GM23338 (cell line): ENCODE measurements around the gene PRUNE2. TPM values are rescaled to one million over a fixed set of nuclear protein-coding genes. Genes with fewer than 3 reads are reported as not detected.

Experiments used
- ATAC-seq: fragments of 200-7000 bp; cut with Tn5 transposase; 3 replicates; pipeline ENCODE4 v1.9.1; 2020
- DNase-seq: peaks from one replicate; pipeline ENCODE4 v3.0.0-alpha.2; 2015; ENCODE audit warnings: low spot score
- H2AFZ ChIP-seq: fragments of 200-600 bp; sonication (generic); 2 replicates; pipeline ENCODE4 v1.8.0; 2016; ENCODE audit warnings: antibody characterized with exemption, mild to moderate bottlenecking, moderate library complexity
- H3F3A ChIP-seq: fragments of 200-600 bp; sonication (generic); replicated peaks from 2 replicates; pipeline ENCODE4 v1.8.0; 2017; ENCODE audit warnings: antibody characterized with exemption, mixed run types, low read depth
- H3K27ac ChIP-seq: fragments of 200-600 bp; sonication (generic); 2 replicates; pipeline ENCODE4 v1.6.1; 2016; ENCODE audit warnings: low read depth
- H3K27me3 ChIP-seq: fragments of 200-600 bp; sonication (generic); 2 replicates; pipeline ENCODE4 v1.8.0; 2016; ENCODE audit warnings: mild to moderate bottlenecking, mixed run types, moderate library complexity; ENCODE audit not compliant: insufficient read depth
- H3K36me3 ChIP-seq: fragments of 200-600 bp; sonication (generic); 2 replicates; pipeline ENCODE4 v1.8.0; 2016; ENCODE audit warnings: mild to moderate bottlenecking; ENCODE audit not compliant: insufficient read depth
- H3K4me1 ChIP-seq: fragments of 200-600 bp; sonication (generic); 2 replicates; pipeline ENCODE4 v1.8.0; 2016; ENCODE audit warnings: mild to moderate bottlenecking, moderate library complexity; ENCODE audit not compliant: insufficient read depth
- H3K4me2 ChIP-seq: fragments of 200-600 bp; sonication (generic); 2 replicates; pipeline ENCODE4 v1.7.1; 2017; ENCODE audit warnings: mixed run types
- H3K4me3 ChIP-seq: fragments of 200-600 bp; sonication (generic); 2 replicates; pipeline ENCODE4 v1.6.1; 2016; ENCODE audit warnings: mixed run types
- H3K79me2 ChIP-seq: fragments of 200-600 bp; sonication (generic); replicated peaks from 2 replicates; pipeline ENCODE4 v1.8.0; 2017; ENCODE audit warnings: mild to moderate bottlenecking; ENCODE audit not compliant: insufficient read depth
- H3K9me2 ChIP-seq: fragments of 200-600 bp; sonication (generic); 2 replicates; pipeline ENCODE4 v1.8.0; 2017; ENCODE audit not compliant: insufficient read depth
- H4K20me1 ChIP-seq: fragments of 200-600 bp; sonication (generic); replicated peaks from 2 replicates; pipeline ENCODE4 v1.8.0; 2017; ENCODE audit warnings: mild to moderate bottlenecking; ENCODE audit not compliant: insufficient read depth
- H3K27ac Mint-ChIP-seq: 2 replicates; pipeline ENCODE4 v1.8.0; 2020; ENCODE audit warnings: inconsistent platforms, mild to moderate bottlenecking, moderate library complexity, mixed read lengths
- H3K27me3 Mint-ChIP-seq: 3 replicates; pipeline ENCODE4 v1.8.0; 2022; ENCODE audit warnings: low read depth, mild to moderate bottlenecking, moderate library complexity, mixed read lengths, inconsistent platforms; ENCODE audit not compliant: insufficient read depth, poor library complexity
- H3K36me3 Mint-ChIP-seq: 3 replicates; pipeline ENCODE4 v1.8.0; 2021; ENCODE audit warnings: low read depth, mild to moderate bottlenecking, inconsistent platforms, moderate library complexity, mixed read lengths
- H3K4me1 Mint-ChIP-seq: 3 replicates; pipeline ENCODE4 v1.8.0; 2020; ENCODE audit warnings: mild to moderate bottlenecking, inconsistent platforms, mixed read lengths
- H3K4me3 Mint-ChIP-seq: 3 replicates; pipeline ENCODE4 v1.8.0; 2021; ENCODE audit warnings: moderate library complexity, mild to moderate bottlenecking, inconsistent platforms, mixed read lengths
- H3K9me3 Mint-ChIP-seq: 3 replicates; pipeline ENCODE4 v1.8.0; 2020; ENCODE audit warnings: moderate library complexity, mild to moderate bottlenecking, inconsistent platforms, mixed read lengths
- NANOG ChIP-seq: IDR thresholded peaks from 2 replicates; pipeline ENCODE4 v1.6.1; 2016; ENCODE audit warnings: antibody characterized with exemption, borderline replicate concordance
- STAT1 ChIP-seq: IDR thresholded peaks from one replicate; pipeline ENCODE4 v1.6.1; 2016; ENCODE audit warnings: antibody characterized with exemption; ENCODE audit not compliant: unreplicated experiment
- ZNF114 ChIP-seq: fragments of 250-450 bp; sonication (Bioruptor Pico); IDR thresholded peaks from 2 replicates; pipeline ENCODE4 v1.5.0; 2020; ENCODE audit warnings: mild to moderate bottlenecking, moderate library complexity
- ZNF331 ChIP-seq: fragments of 250-450 bp; sonication (Bioruptor Pico); IDR thresholded peaks from 2 replicates; pipeline ENCODE4 v1.5.0; 2020; ENCODE audit warnings: low read depth, mild to moderate bottlenecking, moderate library complexity
- polyA plus RNA-seq: library from polyadenylated mRNA; unstranded; fragments of >200 nt; fragmentation: Nextera tagmentation; extraction: Ambion mirVana; gene quantifications from 2 replicates; pipeline ENCODE4 v1.2.1, GENCODE V29; 2016
- total RNA-seq: library from RNA; depleted of rRNA; stranded (reverse); fragments of >200 nt; shearing (Covaris generic); gene quantifications from 2 replicates; pipeline ENCODE4 v1.2.3, GENCODE V29; 2014
- TF ChIP-seq, protein P1 (sequence below): fragments of 250-450 bp; sonication (Bioruptor Pico); IDR thresholded peaks from 2 replicates; pipeline ENCODE4 v1.5.0; 2020; ENCODE audit warnings: mild to moderate bottlenecking, moderate library complexity
- TF ChIP-seq, protein P2 (sequence below): IDR thresholded peaks from 2 replicates; pipeline ENCODE4 v1.6.1; 2016; ENCODE audit warnings: antibody characterized with exemption
- TF ChIP-seq, protein P3 (sequence below), 2 experiments: fragments of 200-600 bp in 1 of 2; sonication (generic) in 1 of 2; conservative IDR thresholded peaks; 2 replicates each; pipeline versions ENCODE4 v1.5.1 to v1.6.1; 2016 to 2017; ENCODE audit warnings: antibody characterized with exemption in 2 of 2, low read depth in 2 of 2, mild to moderate bottlenecking in 2 of 2, moderate library complexity in 1 of 2
- TF ChIP-seq, protein P4 (sequence below): IDR thresholded peaks from one replicate; pipeline ENCODE4 v1.6.1; 2018; ENCODE audit warnings: antibody characterized with exemption; ENCODE audit not compliant: unreplicated experiment

The PRUNE2 gene
- total and polyA plus RNA-seq, 2 experiments from 2014 or later: 10.6 to 26.5 TPM

DNA sequence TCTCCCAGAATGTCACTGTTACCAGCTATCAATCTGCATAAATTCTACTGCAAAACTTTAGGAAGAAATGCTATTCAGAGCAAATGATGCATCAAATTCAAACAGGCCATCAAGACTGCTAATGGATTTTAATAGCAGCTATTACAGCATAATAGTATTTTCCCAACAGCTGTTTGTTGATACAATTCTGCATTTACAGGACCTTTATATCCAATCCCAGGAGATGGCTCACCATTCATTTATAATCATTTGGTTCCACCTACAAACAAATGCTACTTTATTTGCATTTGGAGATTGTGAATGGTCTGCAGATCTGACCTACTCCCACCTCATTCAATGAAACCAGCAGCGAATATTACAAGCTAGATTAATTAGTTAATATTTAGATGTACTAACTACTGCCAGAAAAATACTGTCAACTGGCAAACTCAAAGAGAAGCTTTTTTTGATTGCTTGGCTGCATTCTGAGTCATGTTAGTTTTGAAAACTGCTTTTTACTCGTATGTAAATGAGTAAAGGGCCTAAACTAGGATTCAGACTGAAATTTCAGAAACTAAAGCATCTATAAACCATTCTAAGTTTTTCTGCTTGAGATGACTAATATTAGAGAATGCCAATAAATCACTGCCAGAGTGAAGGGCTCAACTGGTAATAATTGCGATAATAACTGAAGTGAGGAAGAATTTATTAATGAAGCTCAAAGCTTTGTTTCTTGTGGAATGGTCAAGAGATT lies 148.8 kb downstream of the PRUNE2 start:
- Histone ChIP-seq H4K20me1 (no peaks in the 10 kb centered on the region), H3K4me1 (peaks cover 7% of the 10 kb centered on the region), H3K4me2 (no peak overlapping the region), H3K4me3 (no peak overlapping the region), H3K27ac (no peak overlapping the region), H3F3A (no peaks in the 10 kb centered on the region), H3K9me2 (no peaks in the 10 kb centered on the region), H3K36me3 (no peaks in the 10 kb centered on the region), H2AFZ (no peak overlapping the region), H3K79me2 (no peaks in the 10 kb centered on the region), H3K27me3 (no peaks in the 10 kb centered on the region)
- DNase-seq (no peak), ATAC-seq (no peak)
- Mint-ChIP-seq H3K4me1 (peaks cover 12% of the 10 kb centered on the region), H3K27me3 (peaks cover 2% of the 10 kb centered on the region), H3K9me3 (no peaks in the 10 kb centered on the region; the same call in 2 of the 3 replicates), H3K36me3 (no peaks in the 10 kb centered on the region), H3K27ac (no peak overlapping the region), H3K4me3 (no peak overlapping the region)
- TF ChIP-seq, protein P1, sequence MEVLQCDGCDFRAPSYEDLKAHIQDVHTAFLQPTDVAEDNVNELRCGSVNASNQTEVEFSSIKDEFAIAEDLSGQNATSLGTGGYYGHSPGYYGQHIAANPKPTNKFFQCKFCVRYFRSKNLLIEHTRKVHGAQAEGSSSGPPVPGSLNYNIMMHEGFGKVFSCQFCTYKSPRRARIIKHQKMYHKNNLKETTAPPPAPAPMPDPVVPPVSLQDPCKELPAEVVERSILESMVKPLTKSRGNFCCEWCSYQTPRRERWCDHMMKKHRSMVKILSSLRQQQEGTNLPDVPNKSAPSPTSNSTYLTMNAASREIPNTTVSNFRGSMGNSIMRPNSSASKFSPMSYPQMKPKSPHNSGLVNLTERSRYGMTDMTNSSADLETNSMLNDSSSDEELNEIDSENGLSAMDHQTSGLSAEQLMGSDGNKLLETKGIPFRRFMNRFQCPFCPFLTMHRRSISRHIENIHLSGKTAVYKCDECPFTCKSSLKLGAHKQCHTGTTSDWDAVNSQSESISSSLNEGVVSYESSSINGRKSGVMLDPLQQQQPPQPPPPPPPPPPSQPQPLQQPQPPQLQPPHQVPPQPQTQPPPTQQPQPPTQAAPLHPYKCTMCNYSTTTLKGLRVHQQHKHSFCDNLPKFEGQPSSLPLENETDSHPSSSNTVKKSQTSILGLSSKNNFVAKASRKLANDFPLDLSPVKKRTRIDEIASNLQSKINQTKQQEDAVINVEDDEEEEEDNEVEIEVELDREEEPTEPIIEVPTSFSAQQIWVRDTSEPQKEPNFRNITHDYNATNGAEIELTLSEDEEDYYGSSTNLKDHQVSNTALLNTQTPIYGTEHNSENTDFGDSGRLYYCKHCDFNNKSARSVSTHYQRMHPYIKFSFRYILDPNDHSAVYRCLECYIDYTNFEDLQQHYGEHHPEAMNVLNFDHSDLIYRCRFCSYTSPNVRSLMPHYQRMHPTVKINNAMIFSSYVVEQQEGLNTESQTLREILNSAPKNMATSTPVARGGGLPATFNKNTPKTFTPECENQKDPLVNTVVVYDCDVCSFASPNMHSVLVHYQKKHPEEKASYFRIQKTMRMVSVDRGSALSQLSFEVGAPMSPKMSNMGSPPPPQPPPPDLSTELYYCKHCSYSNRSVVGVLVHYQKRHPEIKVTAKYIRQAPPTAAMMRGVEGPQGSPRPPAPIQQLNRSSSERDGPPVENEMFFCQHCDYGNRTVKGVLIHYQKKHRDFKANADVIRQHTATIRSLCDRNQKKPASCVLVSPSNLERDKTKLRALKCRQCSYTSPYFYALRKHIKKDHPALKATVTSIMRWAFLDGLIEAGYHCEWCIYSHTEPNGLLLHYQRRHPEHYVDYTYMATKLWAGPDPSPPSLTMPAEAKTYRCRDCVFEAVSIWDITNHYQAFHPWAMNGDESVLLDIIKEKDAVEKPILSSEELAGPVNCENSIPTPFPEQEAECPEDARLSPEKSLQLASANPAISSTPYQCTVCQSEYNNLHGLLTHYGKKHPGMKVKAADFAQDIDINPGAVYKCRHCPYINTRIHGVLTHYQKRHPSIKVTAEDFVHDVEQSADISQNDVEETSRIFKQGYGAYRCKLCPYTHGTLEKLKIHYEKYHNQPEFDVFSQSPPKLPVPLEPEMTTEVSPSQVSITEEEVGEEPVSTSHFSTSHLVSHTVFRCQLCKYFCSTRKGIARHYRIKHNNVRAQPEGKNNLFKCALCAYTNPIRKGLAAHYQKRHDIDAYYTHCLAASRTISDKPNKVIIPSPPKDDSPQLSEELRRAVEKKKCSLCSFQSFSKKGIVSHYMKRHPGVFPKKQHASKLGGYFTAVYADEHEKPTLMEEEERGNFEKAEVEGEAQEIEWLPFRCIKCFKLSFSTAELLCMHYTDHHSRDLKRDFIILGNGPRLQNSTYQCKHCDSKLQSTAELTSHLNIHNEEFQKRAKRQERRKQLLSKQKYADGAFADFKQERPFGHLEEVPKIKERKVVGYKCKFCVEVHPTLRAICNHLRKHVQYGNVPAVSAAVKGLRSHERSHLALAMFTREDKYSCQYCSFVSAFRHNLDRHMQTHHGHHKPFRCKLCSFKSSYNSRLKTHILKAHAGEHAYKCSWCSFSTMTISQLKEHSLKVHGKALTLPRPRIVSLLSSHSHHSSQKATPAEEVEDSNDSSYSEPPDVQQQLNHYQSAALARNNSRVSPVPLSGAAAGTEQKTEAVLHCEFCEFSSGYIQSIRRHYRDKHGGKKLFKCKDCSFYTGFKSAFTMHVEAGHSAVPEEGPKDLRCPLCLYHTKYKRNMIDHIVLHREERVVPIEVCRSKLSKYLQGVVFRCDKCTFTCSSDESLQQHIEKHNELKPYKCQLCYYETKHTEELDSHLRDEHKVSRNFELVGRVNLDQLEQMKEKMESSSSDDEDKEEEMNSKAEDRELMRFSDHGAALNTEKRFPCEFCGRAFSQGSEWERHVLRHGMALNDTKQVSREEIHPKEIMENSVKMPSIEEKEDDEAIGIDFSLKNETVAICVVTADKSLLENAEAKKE (CRISPR knock-in tag): no peak
- TF ChIP-seq ZNF331: no peak

DNA sequence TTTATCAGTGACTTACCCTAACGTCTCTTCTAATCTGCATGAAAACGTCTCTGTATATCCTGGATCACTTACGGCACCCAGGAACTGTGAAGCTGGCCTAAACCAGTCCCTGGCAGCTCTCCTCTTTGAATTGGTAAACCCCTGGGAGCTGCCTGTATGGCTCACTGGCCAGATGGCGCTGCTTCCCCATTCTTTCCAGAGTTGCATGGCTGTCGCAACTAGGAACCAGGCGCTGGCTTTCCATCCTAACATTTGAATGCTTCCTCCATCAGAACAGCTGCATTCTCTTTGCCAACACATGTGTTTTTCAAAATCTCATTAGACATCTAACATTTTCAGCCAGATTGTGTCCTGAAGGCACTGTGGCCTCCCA lies 149.7 kb downstream of the PRUNE2 start:
- no peaks in the 10 kb centered on the region; the same call in 2 of the 3 replicates for H3K9me3 Mint-ChIP-seq
- TF ChIP-seq STAT1: no peak
- TF ChIP-seq, protein P2, sequence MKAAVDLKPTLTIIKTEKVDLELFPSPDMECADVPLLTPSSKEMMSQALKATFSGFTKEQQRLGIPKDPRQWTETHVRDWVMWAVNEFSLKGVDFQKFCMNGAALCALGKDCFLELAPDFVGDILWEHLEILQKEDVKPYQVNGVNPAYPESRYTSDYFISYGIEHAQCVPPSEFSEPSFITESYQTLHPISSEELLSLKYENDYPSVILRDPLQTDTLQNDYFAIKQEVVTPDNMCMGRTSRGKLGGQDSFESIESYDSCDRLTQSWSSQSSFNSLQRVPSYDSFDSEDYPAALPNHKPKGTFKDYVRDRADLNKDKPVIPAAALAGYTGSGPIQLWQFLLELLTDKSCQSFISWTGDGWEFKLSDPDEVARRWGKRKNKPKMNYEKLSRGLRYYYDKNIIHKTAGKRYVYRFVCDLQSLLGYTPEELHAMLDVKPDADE: no peak
- no peak for TF ChIP-seq ZNF114 (CRISPR knock-in tag)
- TF ChIP-seq, protein P3, sequence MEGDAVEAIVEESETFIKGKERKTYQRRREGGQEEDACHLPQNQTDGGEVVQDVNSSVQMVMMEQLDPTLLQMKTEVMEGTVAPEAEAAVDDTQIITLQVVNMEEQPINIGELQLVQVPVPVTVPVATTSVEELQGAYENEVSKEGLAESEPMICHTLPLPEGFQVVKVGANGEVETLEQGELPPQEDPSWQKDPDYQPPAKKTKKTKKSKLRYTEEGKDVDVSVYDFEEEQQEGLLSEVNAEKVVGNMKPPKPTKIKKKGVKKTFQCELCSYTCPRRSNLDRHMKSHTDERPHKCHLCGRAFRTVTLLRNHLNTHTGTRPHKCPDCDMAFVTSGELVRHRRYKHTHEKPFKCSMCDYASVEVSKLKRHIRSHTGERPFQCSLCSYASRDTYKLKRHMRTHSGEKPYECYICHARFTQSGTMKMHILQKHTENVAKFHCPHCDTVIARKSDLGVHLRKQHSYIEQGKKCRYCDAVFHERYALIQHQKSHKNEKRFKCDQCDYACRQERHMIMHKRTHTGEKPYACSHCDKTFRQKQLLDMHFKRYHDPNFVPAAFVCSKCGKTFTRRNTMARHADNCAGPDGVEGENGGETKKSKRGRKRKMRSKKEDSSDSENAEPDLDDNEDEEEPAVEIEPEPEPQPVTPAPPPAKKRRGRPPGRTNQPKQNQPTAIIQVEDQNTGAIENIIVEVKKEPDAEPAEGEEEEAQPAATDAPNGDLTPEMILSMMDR (conservative IDR thresholded peaks at IDR 0.05; ENCODE audit: low read depth in 2 of 2): peak; percentile 49 to 76
- TF ChIP-seq NANOG: no peak
- TF ChIP-seq, protein P4, sequence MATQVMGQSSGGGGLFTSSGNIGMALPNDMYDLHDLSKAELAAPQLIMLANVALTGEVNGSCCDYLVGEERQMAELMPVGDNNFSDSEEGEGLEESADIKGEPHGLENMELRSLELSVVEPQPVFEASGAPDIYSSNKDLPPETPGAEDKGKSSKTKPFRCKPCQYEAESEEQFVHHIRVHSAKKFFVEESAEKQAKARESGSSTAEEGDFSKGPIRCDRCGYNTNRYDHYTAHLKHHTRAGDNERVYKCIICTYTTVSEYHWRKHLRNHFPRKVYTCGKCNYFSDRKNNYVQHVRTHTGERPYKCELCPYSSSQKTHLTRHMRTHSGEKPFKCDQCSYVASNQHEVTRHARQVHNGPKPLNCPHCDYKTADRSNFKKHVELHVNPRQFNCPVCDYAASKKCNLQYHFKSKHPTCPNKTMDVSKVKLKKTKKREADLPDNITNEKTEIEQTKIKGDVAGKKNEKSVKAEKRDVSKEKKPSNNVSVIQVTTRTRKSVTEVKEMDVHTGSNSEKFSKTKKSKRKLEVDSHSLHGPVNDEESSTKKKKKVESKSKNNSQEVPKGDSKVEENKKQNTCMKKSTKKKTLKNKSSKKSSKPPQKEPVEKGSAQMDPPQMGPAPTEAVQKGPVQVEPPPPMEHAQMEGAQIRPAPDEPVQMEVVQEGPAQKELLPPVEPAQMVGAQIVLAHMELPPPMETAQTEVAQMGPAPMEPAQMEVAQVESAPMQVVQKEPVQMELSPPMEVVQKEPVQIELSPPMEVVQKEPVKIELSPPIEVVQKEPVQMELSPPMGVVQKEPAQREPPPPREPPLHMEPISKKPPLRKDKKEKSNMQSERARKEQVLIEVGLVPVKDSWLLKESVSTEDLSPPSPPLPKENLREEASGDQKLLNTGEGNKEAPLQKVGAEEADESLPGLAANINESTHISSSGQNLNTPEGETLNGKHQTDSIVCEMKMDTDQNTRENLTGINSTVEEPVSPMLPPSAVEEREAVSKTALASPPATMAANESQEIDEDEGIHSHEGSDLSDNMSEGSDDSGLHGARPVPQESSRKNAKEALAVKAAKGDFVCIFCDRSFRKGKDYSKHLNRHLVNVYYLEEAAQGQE: no peak

More for the DNA sequence above, 149.7 kb downstream of the PRUNE2 start:
- Mint-ChIP-seq H3K4me1 (peaks cover 12% of the 10 kb centered on the region), H3K36me3 (no peaks in the 10 kb centered on the region), H3K27ac (no peak overlapping the region; the same call in 1 of the 2 replicates), H3K4me3 (no peak overlapping the region), H3K27me3 (peaks cover 2% of the 10 kb centered on the region)
- H3K27ac ChIP-seq: no peak overlapping the region; the same call in 1 of the 2 replicates
- H2AFZ ChIP-seq: no peak overlapping the region
- no peak overlapping the region for H3K4me2 ChIP-seq
- ATAC-seq (peak; percentile 99), DNase-seq (peak; percentile 75)
- no peaks in the 10 kb centered on the region for H3K27me3 ChIP-seq
- no peaks in the 10 kb centered on the region for H4K20me1 ChIP-seq
- peaks cover 7% of the 10 kb centered on the region for H3K4me1 ChIP-seq
- H3K79me2 ChIP-seq: no peaks in the 10 kb centered on the region
- H3K9me2 ChIP-seq: no peaks in the 10 kb centered on the region
- H3K4me3 ChIP-seq: no peak overlapping the region
- no peaks in the 10 kb centered on the region for H3K36me3 ChIP-seq
- H3F3A ChIP-seq: no peaks in the 10 kb centered on the region
